ENCODE results near the gene NFATC1.

NFATC1 gene

DNA sequence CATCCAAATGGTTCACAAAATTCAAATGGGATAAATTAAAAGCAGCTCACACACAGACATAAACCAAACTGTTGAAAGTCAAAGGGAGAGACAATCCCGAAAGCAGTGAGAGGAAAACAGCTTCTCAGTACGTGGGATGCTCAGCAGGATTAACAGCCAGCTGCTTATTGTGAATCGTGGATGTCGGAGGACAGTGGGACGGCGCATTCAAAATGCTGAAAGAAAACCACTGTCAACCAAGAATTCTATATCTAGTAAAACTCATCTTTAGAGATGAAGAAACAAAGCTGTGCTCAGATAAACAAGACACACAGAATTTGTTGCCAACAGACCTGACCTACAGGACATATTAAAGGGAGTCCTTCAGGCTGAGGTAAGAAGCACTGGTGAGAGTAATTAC, 102.9 kb downstream of the NFATC1 start:
- no peak for TF ChIP-seq EZH2 (IDR thresholded peaks at IDR 0.05; ENCODE audit: borderline replicate concordance, low read length)
- TF ChIP-seq, protein P1, sequence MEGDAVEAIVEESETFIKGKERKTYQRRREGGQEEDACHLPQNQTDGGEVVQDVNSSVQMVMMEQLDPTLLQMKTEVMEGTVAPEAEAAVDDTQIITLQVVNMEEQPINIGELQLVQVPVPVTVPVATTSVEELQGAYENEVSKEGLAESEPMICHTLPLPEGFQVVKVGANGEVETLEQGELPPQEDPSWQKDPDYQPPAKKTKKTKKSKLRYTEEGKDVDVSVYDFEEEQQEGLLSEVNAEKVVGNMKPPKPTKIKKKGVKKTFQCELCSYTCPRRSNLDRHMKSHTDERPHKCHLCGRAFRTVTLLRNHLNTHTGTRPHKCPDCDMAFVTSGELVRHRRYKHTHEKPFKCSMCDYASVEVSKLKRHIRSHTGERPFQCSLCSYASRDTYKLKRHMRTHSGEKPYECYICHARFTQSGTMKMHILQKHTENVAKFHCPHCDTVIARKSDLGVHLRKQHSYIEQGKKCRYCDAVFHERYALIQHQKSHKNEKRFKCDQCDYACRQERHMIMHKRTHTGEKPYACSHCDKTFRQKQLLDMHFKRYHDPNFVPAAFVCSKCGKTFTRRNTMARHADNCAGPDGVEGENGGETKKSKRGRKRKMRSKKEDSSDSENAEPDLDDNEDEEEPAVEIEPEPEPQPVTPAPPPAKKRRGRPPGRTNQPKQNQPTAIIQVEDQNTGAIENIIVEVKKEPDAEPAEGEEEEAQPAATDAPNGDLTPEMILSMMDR (IDR thresholded peaks at IDR 0.05; ENCODE audit: low read length), result no peak
- Histone ChIP-seq H3K27ac (ENCODE audit: low read depth, low read length, poor library complexity, severe bottlenecking) (no peak overlapping the region), H3K9ac (ENCODE audit: low read length) (no peak overlapping the region), H3K4me1 (ENCODE audit: insufficient read depth, low read length, severe bottlenecking) (peaks cover 33% of the 10 kb centered on the region), H3K36me3 (ENCODE audit: insufficient read depth, low read length) (peaks cover 64% of the 10 kb centered on the region), H3F3A (ENCODE audit: insufficient read depth, low read length) (peaks cover 14% of the 10 kb centered on the region; the same call in 1 of the 2 replicates), H4K20me1 (ENCODE audit: insufficient read depth, low read length) (no peaks in the 10 kb centered on the region), H3K9me3 (ENCODE audit: low read length) (peaks cover 21% of the 10 kb centered on the region), H3K79me2 (ENCODE audit: insufficient read depth, low read length) (no peaks in the 10 kb centered on the region), H3K27me3 (ENCODE audit: insufficient read depth, low read length) (no peaks in the 10 kb centered on the region), H3K9me2 (ENCODE audit: low read depth, low read length) (no peaks in the 10 kb centered on the region), H3K4me2 (ENCODE audit: low read length) (no peak overlapping the region), H2AFZ (ENCODE audit: low read length) (no peak overlapping the region), H3K4me3 (ENCODE audit: low read depth, low read length, poor library complexity, severe bottlenecking) (no peak overlapping the region)

DNA sequence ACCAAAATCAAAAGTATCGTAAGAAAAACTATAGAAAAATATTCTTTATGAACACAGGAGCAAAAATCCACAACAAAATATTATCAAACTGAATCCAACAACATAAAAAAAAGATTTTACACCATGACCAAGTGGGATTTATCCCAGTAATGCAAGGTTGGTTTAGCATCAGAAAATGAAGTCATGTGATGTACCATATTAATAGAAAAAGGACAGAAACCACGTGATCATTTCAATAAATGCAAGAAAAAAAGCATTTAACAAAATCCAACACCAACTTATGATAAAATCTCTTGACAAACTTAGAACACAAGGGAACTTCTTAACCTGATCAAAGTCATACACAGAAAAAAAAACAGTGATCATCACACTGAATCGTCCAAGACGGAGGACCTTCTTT, 105.3 kb downstream of the NFATC1 start:
- Histone ChIP-seq H3K36me3 (ENCODE audit: insufficient read depth, low read length) (peaks cover 46% of the 10 kb centered on the region), H3F3A (ENCODE audit: insufficient read depth, low read length) (peaks cover 11% of the 10 kb centered on the region; the same call in 1 of the 2 replicates), H3K4me2 (ENCODE audit: low read length) (no peak overlapping the region), H3K27ac (ENCODE audit: low read depth, low read length, poor library complexity, severe bottlenecking) (no peak overlapping the region), H4K20me1 (ENCODE audit: insufficient read depth, low read length) (no peaks in the 10 kb centered on the region), H3K4me3 (ENCODE audit: low read depth, low read length, poor library complexity, severe bottlenecking) (no peak overlapping the region), H3K27me3 (ENCODE audit: insufficient read depth, low read length) (no peaks in the 10 kb centered on the region), H3K79me2 (ENCODE audit: insufficient read depth, low read length) (no peaks in the 10 kb centered on the region), H3K9me3 (ENCODE audit: low read length) (peaks cover 21% of the 10 kb centered on the region), H3K4me1 (ENCODE audit: insufficient read depth, low read length, severe bottlenecking) (peaks cover 31% of the 10 kb centered on the region), H3K9me2 (ENCODE audit: low read depth, low read length) (no peaks in the 10 kb centered on the region), H2AFZ (ENCODE audit: low read length) (no peak overlapping the region), H3K9ac (ENCODE audit: low read length) (no peak overlapping the region)
- TF ChIP-seq, protein P1 (IDR thresholded peaks at IDR 0.05; ENCODE audit: low read length), result no peak
- no peak for TF ChIP-seq EZH2 (IDR thresholded peaks at IDR 0.05; ENCODE audit: borderline replicate concordance, low read length)

DNA sequence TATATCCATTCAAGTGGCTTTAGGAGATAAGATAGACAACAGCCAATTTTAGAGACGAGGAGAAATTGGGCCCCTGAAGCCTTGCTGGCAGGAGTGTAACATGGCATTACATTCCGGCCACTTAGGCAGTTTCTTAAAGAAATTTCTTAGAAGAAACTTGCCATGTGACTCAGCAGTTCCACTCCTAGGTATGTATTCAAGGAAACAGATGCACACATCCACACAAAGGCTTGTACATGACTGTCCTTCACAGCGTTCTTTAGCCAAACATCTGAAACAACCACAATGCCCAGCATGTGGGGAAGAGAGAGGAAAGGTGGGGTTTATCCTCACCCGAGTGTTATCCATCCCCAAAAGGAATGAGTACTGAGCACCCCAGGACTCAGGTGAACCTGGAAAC, 107.1 kb downstream of the NFATC1 start:
- H3K36me3 ChIP-seq (ENCODE audit: insufficient read depth, low read length), result peaks cover 48% of the 10 kb centered on the region
- no peak overlapping the region for H3K9ac ChIP-seq (ENCODE audit: low read length)
- H3K4me3 ChIP-seq (ENCODE audit: low read depth, low read length, poor library complexity, severe bottlenecking), result no peak overlapping the region
- H4K20me1 ChIP-seq (ENCODE audit: insufficient read depth, low read length), result no peaks in the 10 kb centered on the region
- H3K4me1 ChIP-seq (ENCODE audit: insufficient read depth, low read length, severe bottlenecking), result peaks cover 31% of the 10 kb centered on the region
- no peak overlapping the region for H2AFZ ChIP-seq (ENCODE audit: low read length)
- TF ChIP-seq EZH2 (IDR thresholded peaks at IDR 0.05; ENCODE audit: borderline replicate concordance, low read length), result no peak
- TF ChIP-seq, protein P1 (IDR thresholded peaks at IDR 0.05; ENCODE audit: low read length), result no peak
- no peaks in the 10 kb centered on the region for H3K9me2 ChIP-seq (ENCODE audit: low read depth, low read length)
- H3K27ac ChIP-seq (ENCODE audit: low read depth, low read length, poor library complexity, severe bottlenecking), result peak overlapping the region; percentile 64
- H3K4me2 ChIP-seq (ENCODE audit: low read length), result no peak overlapping the region
- H3K9me3 ChIP-seq (ENCODE audit: low read length), result peaks cover 20% of the 10 kb centered on the region
- H3K27me3 ChIP-seq (ENCODE audit: insufficient read depth, low read length), result no peaks in the 10 kb centered on the region
- H3F3A ChIP-seq (ENCODE audit: insufficient read depth, low read length), result peaks cover 16% of the 10 kb centered on the region; the same call in 1 of the 2 replicates
- no peaks in the 10 kb centered on the region for H3K79me2 ChIP-seq (ENCODE audit: insufficient read depth, low read length)
